GM19193 (cell line): ENCODE results near the gene NRN1.

Experiments used
- POLR2A ChIP-seq: IDR thresholded peaks from 4 replicates; pipeline ENCODE4 v1.6.1; 2011; ENCODE audit not compliant: insufficient read depth, insufficient read length; ENCODE audit errors: extremely low read depth

Gene NRN1, protein sequence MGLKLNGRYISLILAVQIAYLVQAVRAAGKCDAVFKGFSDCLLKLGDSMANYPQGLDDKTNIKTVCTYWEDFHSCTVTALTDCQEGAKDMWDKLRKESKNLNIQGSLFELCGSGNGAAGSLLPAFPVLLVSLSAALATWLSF

DNA sequence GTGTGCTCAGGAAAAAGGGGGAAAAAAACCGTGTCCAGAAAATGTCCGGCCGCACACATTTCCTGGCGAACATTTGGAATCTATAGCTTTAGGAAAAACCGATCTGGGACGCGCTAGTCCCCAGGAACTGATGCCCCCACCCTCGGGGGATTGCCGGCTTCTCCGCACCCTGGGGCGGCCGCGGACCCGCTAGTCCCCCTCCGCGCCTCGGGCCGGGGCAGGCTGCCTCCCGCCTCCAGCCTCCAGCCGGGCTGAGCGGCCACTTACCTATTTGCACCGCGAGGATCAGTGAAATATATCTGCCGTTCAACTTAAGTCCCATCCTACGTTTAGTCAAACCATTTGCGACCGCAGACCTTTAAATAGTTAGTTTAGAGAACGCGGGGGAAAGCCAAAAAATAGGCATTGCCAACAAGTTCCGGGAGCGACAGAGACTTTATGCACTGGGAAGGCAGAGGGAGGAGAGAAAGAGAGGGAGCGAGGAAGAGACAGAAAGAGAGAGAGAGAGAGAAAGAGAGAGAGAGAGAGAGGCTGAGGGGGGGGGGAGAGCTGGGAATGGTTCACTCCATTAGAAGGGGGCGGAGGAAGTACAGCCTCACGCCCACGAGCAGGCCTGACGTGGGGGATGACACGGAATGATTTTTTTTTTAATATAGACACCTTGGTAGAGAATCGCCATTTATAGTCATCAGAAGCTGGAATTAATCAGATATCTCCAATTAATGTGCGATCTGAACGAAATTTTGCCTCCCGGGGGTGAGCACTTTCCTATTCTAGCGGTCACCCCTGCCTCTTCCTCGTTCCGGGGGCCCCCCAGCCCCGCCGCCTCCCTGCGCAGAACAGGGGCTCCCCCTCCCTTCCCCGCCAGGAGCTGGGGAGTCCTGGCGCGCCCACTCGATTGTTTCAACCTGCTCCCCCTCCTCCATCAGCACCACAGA is at the start of gene NRN1:
Gene NRN1 (minus strand): TSS at position 498 of the 938 bp plus-strand sequence. CDS start 176 bp downstream, at position 322.
- TF ChIP-seq POLR2A = no peak

DNA sequence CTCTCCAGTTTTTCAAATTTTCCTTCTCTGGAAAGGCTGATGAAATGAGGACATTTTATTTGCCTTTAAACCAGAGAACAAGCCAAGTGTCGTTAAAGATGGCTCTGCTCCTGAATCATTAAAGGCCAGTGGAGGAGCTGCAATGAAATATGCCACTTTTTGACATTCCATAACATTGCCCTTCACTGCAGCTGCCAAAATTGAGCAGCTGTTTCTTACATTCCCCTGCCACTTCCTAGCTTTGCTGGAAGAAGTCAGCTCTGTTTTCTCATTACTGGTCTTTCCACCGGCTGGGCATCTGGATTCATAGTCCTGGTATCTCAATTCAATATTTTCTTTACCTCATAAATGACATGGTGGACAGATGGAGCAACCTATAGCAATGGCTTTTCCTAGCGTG is 45.5 kb upstream of the NRN1 start:
- TF ChIP-seq POLR2A = no peak

DNA sequence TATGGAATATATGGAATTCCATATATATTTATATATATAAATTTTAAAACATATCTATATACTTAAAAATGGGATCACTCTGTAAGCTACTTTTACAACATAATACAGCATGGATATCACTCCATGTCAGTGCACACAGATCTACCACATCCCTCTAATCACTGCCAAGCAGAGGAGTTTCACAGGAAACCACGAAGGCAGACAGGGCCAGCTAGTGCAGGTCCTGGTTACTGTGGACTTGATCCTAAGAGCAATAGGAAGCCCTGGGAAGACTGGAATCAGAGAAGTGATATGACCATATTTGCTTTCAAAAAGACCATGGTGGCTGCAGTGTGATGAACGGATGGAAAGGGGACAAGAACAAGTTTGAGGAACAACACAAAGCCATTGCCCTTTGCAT is 40.0 kb upstream of the NRN1 start:
- TF ChIP-seq POLR2A = no peak

DNA sequence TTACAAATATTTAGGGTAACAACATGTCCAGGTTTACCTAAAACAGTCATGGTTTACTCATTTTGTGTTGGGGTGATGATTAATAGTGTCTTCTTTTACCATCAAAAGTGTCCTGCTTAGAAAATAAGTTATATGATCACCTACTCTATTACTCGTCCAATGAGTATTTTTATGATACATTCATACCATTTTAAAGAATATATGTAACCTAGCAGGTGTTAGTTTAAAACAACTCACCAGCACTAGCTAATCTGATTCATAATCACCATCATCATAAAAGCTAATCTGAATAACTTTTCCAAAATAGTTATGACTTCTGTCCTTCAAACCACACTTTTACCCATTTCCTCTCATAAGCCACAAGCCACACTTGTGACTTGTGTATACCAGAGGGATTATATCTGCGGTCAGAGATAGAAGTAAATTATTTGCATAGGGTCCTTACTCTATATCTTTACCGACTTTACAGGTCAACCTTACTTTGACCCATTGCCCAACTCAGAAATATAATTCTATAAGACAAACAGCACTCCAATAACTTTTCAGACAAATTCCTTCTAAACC is 33.3 kb upstream of the NRN1 start:
- no peak for TF ChIP-seq POLR2A

DNA sequence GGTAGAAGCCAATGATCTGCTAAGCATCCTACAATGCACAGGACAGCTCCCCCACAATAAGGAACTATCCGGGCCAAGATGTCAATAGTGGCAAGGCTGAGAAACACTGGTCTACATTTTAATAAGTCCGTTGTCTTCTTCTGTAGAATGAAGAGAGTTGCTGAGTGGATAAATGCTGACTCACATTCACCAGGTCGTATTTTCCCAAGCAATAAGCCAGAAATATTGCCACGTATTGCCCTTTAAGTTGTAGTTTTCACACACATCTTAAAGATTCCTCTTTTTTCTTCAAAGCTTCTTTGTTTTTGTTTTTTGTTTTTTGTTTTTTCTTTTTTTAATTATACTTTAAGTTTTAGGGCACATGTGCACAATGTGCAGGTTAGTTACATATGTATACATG is 30.5 kb upstream of the NRN1 start:
- no peak for TF ChIP-seq POLR2A

DNA sequence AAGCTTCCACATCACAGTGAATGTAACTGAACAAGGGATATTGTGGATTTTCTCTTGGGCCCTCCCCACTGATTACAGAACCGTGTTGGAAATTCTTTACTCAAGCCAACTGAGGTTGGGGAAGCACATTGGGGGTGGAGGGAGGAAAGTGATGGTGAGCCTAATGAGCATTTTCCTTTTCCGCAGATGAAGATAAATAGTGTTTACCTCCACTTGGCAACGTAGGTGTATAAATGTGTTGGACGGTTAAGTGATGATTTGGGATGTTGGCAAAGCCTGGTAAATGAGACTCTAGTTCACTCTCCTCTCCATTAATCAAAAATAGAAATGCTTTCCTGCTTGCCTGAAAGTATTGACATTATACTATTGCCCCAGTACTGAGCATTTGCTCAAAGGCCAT is 27.1 kb upstream of the NRN1 start:
- no peak for TF ChIP-seq POLR2A

DNA sequence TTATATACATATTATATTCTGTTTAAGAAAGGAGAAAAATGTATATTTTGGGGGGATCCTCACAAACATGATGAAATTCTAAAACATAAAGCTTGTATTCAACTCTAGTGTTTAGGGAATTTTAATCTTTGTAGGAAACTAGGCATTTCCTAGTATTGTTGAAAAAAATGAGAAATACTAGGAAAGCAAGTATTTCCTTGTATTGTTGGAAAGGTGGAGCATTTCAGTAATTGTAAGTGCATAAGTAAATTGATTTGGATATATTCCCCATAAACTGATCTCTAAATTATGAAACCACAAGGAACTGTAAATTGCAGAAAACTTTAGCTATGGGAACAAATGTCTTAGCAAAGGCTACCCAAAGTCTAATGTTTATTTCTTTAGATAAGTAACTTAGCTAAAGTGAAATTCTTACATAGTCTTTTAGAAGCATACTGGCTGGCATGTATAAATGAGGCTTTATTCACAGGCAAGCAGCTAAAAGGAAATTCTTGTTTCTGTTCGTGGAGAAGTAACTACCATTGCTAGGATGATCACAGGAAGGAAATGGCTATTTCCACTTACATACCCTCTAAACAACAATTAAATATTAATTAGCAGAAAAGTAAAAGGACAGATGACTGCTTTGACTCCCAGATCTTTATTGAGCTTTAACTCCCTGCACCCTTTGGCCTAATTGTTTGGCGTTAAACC is 19.9 kb upstream of the NRN1 start:
- TF ChIP-seq POLR2A = no peak

DNA sequence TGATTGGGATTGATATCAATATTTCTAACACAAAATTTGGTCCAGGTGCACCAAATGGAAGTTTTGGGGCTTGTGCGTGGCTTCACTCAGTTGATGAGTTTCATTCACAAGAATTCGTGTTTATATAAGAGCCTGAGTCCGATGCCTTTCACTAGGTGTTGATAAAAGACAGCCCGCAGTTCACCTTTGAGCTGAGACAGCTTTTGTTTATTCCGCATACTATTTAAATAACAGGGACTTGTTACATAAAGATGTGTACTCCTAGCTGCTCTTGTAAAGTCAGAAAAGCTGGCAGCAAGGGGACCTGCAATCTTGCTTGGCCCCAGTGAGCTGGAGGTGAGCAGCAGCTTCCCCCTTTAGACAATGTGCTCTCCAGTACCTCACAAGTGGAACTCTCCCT is 19.0 kb upstream of the NRN1 start:
- no peak for TF ChIP-seq POLR2A

DNA sequence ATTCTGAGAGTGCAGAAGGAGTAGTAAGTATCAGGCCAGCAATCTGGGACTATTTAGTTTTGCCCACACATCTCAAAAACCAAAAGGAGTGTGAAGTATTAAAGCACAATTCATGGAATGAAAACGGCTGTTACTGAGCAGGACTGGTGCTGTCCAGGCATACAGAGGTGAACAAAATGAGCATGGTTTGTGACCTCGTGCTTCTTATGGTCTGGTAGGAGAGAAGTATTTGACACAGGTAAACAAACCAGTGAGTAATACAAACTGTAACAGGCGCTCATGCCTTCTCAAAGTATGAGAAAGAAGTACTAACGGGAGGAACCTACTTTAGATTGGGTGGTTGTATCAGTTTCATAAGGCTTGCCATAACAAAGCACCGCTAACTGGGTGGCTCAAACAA is 17.5 kb upstream of the NRN1 start:
- TF ChIP-seq POLR2A = no peak

DNA sequence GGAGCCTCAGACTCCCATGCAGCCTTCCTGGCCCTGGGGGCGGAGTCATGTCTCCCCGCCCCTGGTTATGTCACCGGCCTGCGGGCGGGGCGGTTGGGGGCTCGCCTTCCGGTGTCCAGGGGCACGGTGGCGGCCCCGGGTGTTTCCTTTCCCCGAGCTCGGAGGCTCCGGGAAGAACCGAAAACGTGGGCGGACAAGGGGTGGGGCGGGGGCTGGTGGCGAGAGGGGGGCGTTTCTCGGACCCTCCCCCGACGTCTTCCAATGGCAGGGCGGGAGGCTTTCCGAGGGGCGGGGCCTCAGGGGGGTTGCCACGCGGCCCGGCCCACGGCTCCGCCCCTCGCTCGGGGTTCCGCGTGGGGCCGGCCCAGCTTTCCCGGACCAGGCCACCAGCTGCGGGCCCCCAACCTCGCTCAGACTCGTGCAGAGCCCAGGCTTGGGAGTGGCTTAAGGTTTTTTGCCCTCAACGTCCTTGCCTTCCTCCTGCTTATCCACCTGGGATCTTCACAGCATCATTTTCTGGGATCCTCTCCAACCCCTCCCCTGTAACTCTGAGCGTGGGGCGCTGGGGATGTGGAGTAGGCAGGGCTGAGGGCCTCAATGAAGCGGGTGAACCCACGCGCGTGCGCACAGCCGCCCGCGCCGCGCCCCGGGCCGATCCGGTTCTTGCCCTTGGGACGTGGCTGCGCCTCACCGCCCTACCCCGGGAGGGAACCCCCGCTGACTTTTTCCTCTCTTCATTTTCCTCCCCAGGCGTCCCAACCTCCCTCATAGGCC is 2.1 kb upstream of the NRN1 start:
- TF ChIP-seq POLR2A = no peak

DNA sequence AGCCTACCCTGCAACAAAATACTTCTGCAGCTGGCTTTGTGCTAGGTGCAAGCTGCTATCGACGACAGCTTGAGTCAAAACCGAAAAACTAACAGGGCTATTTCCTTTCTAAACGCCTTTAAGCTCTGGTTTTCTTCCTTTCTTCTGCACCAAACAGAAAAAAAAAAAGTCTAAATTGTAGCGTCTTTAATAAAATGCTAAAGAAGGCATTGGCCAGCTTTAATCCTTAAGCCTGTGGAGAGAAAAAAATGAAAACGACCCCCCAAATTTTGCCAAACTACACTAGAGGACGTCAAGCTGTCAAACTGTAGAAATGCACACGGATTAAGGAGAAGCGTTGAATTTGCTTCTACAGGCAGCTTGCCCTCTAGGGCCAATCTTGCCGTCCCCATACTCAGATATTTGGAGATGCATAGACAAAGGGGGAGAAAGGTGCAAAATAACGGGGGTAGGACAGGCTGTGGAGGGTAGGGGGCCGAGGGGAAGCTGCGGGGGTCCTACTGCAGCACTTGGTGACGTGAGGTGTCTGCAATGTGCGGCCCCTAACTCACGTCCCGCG is 1.4 kb upstream of the NRN1 start:
- no peak for TF ChIP-seq POLR2A

DNA sequence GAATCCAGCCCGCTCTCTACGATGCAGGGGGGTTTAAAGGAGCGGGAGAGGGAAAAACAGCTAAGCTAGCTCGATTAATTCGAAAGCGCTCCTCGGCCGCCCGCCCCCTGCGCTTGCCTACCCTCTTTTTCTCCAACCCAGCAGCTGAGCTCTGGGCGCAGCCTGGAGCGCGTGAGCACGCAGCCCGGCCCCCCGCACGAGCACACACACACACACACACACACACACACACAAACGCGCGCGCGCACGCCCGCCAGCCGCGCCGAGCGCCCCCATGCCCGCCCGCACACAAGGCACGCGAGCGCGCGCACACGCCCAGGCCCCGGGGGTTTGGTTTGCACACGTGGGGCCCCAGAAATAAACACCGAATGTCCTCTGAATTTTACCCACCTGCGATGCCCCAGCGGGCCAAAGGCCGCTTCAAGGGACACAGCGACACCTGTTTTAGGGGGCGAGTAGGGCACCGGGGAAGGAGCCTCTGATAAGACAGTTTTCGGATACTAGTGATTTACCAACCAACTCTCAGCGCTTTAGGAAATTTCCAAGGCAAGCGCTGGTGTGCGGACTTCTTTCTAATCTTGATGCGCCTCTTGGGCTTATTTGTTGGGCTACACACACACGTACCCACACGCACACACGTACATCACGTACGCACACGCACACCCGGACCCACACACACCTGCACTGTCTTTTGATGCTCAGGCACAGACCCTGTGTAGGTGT is 802 bp upstream of the NRN1 start:
- TF ChIP-seq POLR2A = no peak

DNA sequence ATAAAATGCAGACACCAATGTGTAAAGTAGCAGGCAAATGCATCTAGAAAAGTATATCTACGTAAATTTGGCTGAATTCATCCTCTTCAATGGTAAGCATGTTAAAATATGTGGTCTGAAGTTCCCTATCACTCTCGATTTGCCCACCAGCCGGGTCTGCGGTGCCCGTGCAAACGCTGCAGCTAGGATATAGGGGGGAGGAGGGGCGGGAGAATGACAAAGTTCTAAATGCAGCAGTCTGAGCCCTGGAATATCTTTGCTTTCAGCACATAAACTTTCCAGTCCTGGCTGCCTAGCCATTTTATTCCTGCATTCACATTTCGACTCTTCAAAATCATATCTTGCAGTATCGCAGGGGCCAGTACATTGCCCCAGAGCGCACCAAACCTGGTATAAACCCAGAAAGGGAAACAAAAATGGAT is 708 bp downstream of the NRN1 start:
- no peak for TF ChIP-seq POLR2A
